ENCODE results near the gene RNF168.
"Not testable (repeated sequence)": the region's sequence is repeated elsewhere in the genome, so short reads cannot be mapped to it uniquely, and the experiment has no call there.

RNF168 gene

GRCh38 chr3:196514913-196515621 is 11.5 kb upstream of the RNF168 start, which contains the start of gene SMCO1:
Gene SMCO1 (minus strand): TSS chr3:196515346. CDS start chr3:196515209, 137 bp downstream.
- no peak for DNase-seq

- no peak for DNase-seq
Observed at GRCh38 chr3:196514350-196514716, 10.8 kb upstream of the RNF168 start.

GRCh38 chr3:196513697-196514349 is 10.3 kb upstream of the RNF168 start:
- no peak for DNase-seq

GRCh38 chr3:196511646-196512425 is 8.3 kb upstream of the RNF168 start:
- not testable (repeated sequence) for DNase-seq

DNA sequence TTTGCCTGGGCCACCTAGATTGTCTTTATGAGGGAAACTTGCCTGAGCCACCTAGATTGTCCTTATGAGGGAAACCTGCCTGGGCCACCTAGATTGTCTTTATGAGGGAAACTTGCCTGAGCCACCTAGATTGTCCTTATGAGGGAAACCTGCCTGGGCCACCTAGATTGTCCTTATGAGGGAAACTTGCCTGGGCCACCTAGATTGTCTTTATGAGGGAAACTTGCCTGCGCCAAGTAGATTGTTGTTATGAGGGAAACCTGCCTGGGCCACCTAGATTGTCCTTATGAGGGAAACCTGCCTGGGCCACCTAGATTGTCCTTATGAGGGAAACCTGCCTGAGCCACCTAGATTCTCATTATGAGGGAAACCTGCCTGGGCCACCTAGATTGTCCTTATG is 7.5 kb upstream of the RNF168 start:
- DNase-seq: not testable (repeated sequence)

GRCh38 chr3:196506687-196507086 is 3.1 kb upstream of the RNF168 start:
- no peak for DNase-seq

DNA sequence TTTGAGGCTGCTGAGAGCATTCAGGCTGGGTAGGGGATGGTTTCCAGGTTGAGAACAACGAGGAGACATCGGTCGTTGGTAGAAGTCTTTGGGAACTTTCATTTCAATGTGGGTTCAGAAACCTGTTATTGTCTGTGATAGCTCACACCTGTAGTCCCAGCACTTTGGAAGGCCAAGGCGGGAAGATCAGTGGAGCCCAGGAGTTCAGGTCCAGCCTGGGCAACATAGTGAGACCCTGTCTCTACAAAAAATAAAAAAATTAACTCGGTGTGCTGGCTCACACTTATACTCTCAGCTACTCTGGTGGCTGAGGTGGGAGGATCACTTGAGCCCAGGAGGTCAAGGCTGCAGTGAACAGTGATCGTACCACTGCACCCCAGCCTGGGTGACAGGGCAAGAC is 988 bp upstream of the RNF168 start:
- DNase-seq: no peak

- not testable (repeated sequence) for DNase-seq
Observed at GRCh38 chr3:196504077-196504398, 470 bp upstream of the RNF168 start.

DNA sequence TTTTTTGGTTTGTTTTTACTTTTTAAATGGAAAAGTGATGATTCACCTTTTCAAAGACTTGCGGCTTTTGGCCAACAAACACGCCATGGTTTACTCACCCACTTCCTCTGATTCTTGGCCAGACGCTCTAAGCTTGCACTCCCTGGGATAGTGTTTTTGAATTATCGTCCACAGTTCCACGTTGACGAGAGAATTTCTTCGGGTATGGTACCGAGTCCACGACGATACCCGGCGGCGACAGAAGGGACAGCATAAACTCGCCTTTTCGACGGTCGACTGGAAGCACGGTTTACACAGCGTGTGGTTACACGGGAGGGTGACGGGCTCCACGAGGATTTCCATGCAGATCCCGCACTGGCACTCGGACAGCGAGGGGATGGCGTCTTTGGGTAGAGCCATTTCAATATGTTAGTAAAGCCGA is 783 bp downstream of the RNF168 start:
- peak; percentile 59 for DNase-seq

GRCh38 chr3:196501316-196502044 is 2.1 kb downstream of the RNF168 start:
- no peak for DNase-seq

DNA sequence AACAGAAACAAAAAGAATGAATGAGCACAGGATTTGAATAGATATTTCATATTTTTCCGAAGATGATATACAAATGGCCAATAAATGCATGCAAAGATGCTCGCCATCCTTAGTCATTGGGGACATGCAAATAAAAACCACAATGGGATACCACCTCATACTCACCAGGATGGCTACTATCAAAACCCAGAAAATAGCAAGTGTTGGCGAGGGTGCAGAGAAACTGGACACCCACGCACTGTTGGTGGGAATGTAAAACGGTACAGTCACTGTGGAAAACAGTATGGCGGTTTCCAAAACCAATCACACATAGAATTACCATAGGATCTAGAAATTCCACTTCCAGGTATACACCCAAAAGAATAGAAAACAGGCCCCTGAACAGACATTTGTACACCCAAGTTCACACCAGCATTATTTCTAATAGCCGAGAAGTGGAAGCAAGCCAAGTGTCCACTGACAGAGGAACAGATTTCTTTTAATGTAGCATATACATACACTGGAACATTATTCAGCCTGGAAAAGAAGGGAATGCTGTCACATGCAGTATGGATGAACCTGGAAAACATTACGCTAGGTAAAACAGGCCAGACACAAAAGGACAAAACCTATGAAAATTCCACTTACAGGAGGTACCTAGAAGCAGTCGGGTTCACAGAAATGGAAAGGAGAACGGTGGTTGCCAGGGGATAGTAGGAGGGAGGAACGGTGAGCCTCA is 3.6 kb downstream of the RNF168 start:
- DNase-seq: no peak

GRCh38 chr3:196499061-196499460 is 4.5 kb downstream of the RNF168 start:
- DNase-seq: no peak

DNA sequence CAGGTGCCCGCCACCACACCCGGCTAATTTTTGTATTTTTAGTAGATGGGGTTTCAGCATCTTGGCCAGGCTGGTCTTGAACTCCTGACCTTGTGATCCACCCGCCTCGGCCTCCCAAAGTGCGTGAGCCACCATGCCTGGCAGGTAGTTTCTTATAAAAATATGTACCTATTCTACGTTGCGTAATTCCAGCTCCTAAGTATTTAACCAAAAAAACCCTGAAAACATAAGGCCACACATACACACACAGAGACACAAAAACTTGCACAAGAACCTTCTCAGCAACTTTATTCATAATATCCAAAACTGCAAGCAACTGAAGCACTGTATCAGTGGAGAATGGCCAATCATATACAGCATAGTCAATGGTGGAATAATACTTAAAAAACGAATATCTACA is 5.3 kb downstream of the RNF168 start:
- DNase-seq: no peak

GRCh38 chr3:196496183-196496582 is 7.4 kb downstream of the RNF168 start:
- no peak for DNase-seq

DNA sequence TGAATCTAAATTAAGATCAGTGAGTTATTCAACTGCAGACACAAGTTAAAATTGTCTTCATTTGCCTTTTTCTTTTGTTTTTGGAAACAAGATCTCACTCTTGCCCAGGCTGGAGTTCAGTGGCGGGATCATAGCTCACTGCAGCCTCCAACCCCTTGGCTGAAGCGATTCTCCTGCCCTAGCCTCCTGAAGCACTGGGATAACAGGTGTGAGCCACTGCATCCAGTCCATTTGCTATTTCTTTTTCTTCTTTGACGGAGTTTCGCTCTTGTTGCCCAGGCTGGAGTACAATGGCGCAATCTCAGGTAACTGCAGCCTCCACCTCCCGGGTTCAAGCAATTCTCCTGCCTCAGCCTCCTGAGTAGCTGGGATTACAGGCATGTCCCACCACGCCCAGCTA is 10.3 kb downstream of the RNF168 start:
- no peak for DNase-seq

DNA sequence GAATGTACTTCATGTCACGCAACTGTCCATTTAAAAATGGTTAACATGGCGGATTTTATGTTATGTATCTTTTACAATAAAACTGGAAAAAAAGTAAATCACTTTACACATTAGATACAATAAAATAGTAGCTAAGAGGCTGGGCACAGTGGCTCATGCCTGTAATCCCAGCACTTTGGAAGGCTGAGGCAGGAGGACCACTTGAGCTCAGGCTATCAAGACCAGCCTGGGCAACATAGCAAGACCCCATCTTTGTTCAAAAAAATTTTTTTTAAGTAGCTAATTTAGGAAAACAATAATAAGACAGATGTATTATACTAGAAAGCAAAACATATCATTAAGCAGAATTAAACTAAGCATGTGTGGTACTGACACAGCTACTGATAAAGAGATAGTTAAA is 11.5 kb downstream of the RNF168 start:
- DNase-seq: no peak

DNA sequence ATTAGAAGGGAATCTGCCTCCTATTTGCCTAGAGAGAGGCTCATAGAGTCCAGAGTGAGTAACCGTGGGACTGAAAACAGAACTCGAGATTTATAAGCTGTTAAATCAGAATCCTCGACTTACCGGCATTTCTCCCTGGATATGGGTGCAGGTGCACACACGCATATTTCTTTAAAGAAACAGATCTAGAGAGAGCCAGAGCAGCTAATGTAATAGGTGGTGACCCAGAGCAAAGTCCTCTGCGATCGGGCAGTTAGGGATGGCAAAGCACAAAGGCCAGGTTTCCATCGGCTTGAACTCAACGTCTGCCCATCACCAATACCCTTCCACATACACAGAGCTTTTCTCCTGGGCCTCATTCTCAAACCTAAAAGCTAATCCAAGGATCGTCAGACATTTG is 13.8 kb downstream of the RNF168 start:
- DNase-seq: no peak

- DNase-seq: peak; percentile 34
Observed at GRCh38 chr3:196486263-196486662, 17.3 kb downstream of the RNF168 start.

GRCh38 chr3:196477678-196478077 is 25.9 kb downstream of the RNF168 start:
- DNase-seq: no peak

- no peak for DNase-seq
Observed at GRCh38 chr3:196472286-196472685, 31.3 kb downstream of the RNF168 start.

DNA sequence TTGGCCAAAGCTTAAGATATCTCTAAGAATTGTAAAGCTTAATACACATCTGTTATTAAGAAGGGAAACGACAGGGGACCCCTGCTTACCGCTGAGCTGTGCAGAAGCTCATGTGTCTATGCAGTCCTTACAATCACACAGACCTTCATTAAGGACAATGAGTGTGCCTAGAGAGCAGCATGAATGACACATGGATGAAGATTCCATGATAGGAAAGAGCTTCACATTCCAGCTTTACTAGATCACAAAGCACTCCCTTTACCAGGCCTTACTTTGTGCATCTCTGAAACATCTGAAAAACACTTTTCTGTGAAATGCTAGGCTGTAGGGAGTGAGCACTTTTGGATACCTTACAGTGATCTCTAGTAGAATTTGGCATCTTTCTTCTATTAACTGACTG is 32.0 kb downstream of the RNF168 start:
- no peak for DNase-seq

- not testable (repeated sequence) for DNase-seq
Observed at GRCh38 chr3:196470182-196470581, 33.4 kb downstream of the RNF168 start.

DNA sequence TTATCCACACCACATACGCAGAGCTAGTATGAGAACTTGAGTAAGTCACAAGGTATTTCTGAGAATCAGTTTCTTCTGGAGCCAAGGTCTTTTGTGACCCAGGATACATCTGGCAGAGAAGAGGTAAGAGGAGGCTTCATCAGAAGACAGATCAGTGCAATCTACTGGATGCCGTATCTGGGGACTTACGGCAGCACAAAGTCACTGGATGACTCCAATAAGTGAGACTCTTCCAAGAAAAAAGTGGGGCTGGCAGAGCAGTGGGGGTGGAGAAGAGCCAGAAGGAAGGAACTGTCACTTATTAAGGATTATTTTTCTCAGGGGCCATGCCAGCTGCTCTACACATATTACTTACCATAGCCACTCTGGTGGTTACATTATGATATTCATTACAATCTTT is 39.8 kb downstream of the RNF168 start:
- no peak for DNase-seq
